ENCODE results near the gene ZBTB22. TPM values are rescaled to one million over a fixed set of nuclear protein-coding genes. Genes with fewer than 3 reads are reported as not detected.

The ZBTB22 gene
- total RNA-seq, 6 experiments from 2014 or later, result 15.2 to 19.9 (median 17.0) TPM

DNA sequence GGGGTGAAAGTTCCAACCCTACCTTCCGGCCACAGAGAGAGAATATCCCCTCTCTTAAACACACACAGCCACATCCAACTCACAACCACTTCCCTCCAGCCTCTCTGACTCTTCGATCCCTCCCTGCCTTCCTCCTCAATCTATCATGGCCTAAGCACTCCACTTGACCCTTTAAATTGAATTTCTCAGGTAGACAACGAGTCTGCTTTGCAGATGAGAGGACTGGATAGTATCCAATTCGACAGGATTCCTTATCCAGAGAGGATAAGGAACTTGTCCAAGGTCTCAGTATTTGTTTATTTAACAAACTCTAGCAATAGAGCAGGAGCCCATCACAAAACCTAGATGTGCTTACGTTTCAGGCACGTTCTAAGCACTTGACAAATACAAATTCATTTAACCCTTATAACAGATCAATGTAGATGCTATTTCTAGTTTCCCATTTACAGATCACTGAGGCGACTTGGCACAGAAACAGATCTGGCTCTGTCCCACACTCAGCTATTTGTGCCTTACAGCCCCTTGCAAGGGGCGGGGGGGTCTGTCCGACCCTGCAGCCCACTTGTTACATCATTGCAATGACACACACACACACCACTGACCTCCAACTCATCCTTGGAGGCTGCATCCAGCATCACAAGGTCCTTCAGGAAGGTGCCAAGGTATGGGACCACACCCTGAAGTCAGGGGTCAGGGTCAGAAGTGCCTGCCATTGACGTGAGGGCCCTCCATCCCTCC, 23.3 kb downstream of the ZBTB22 start:
- no peak overlapping the region for H3K4me3 Mint-ChIP-seq
- peaks cover 7% of the 10 kb centered on the region for H3K27me3 Mint-ChIP-seq (ENCODE audit: insufficient read depth)
- peaks cover 21% of the 10 kb centered on the region for H3K36me3 Mint-ChIP-seq (ENCODE audit: low read depth)
- peak overlapping the region; percentile 4; the same call in 1 of the 2 replicates for H3K27ac Mint-ChIP-seq
- DNase-seq, result no peak
- TF ChIP-seq, protein P1, sequence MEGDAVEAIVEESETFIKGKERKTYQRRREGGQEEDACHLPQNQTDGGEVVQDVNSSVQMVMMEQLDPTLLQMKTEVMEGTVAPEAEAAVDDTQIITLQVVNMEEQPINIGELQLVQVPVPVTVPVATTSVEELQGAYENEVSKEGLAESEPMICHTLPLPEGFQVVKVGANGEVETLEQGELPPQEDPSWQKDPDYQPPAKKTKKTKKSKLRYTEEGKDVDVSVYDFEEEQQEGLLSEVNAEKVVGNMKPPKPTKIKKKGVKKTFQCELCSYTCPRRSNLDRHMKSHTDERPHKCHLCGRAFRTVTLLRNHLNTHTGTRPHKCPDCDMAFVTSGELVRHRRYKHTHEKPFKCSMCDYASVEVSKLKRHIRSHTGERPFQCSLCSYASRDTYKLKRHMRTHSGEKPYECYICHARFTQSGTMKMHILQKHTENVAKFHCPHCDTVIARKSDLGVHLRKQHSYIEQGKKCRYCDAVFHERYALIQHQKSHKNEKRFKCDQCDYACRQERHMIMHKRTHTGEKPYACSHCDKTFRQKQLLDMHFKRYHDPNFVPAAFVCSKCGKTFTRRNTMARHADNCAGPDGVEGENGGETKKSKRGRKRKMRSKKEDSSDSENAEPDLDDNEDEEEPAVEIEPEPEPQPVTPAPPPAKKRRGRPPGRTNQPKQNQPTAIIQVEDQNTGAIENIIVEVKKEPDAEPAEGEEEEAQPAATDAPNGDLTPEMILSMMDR (IDR thresholded peaks at IDR 0.05), result no peak
- H3K4me1 Mint-ChIP-seq (ENCODE audit: low read depth), result peaks cover 35% of the 10 kb centered on the region
- peaks cover 4% of the 10 kb centered on the region for H3K9me3 Mint-ChIP-seq

DNA sequence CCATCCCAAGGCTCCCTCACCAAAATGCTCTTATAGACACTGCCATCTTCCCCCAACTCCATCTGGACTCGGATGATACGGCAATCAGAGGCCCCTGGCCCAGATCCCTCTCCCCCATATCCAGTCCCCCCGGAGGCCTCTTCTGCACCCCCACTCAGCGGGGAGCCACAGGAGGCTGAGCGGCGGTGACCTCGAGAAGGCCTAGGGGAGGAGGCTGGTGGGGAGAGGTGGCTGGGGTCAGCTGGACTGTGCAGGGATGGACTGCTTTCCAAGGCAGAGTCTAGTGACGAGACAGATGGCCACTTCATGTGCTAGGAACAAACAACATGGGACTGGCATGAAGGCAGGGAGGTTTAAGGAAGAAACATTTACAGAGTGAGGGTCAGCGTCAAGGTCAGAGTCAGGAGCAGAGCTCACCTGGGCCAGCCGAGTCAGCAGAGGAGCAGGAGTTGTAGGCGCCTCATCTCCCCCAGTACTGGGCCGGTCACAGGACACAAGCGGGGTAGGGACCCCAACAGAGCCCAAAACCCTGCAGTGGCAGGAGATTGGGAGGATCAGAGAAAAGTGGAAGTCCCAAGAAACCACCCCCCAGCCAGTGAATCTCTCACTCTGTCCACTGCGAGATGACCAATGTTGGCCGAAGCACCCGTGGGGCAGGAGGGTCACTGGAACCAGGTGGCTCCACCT, 24.4 kb downstream of the ZBTB22 start:
- H3K9me3 Mint-ChIP-seq, result peaks cover 3% of the 10 kb centered on the region
- peak overlapping the region; percentile 40 for H3K27ac Mint-ChIP-seq
- H3K4me3 Mint-ChIP-seq, result no peak overlapping the region
- H3K27me3 Mint-ChIP-seq (ENCODE audit: insufficient read depth), result peaks cover 3% of the 10 kb centered on the region
- peaks cover 32% of the 10 kb centered on the region for H3K36me3 Mint-ChIP-seq (ENCODE audit: low read depth)
- H3K4me1 Mint-ChIP-seq (ENCODE audit: low read depth), result peaks cover 40% of the 10 kb centered on the region
- TF ChIP-seq, protein P1 (IDR thresholded peaks at IDR 0.05), result no peak
- DNase-seq, result no peak

DNA sequence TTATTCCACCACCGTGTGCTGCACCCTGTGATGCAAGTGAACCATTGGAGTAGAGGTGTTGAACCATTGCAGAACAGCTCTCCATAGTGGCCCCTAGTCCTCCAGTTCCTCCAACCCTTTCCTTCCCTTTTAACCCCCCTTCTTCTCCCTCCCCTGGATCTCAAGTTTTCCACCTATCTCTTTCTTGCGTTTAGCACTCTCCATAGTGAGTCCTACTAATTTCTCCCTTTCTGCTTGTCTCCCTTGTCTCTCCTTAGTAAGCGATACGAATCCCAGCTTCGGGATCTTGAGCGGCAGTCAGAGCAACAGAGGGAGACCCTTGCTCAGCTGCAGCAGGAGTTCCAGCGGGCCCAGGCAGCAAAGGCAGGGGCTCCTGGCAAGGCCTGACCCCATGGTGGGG, 27.1 kb downstream of the ZBTB22 start:
- no peak for DNase-seq
- Mint-ChIP-seq H3K27ac (peak overlapping the region; percentile 82; the same call in 1 of the 2 replicates), H3K27me3 (ENCODE audit: insufficient read depth) (no peaks in the 10 kb centered on the region; the same call in 1 of the 2 replicates), H3K9me3 (no peaks in the 10 kb centered on the region), H3K4me1 (ENCODE audit: low read depth) (peaks cover 42% of the 10 kb centered on the region), H3K36me3 (ENCODE audit: low read depth) (peaks cover 46% of the 10 kb centered on the region), H3K4me3 (peak overlapping the region; percentile 94)
- TF ChIP-seq, protein P1 (IDR thresholded peaks at IDR 0.05), result no peak

DNA sequence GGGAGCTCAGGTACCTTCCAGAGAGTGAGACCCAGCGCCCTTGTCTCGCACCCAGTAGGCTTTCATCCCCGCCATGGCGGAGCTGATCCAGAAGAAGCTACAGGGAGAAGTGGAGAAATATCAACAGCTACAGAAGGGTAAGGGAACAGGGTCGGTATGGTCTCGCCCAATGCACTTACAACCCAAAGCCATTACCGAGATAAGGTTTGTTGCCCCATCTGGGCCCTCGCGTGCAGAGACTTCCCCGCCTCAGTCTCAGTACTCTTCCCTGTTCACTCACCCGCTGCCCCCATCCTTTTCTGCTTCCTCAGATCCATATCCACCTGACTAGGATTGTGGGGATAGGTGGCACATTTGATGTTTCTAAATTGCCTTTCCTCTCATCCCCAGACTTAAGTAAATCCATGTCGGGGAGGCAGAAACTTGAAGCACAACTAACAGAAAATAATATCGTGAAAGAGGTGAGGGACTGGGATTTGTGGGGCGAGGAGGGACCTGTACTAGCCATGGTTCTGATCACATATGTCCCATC, 27.7 kb downstream of the ZBTB22 start:
- no peak for DNase-seq
- Mint-ChIP-seq H3K4me3 (peak overlapping the region; percentile 94), H3K9me3 (no peaks in the 10 kb centered on the region), H3K27ac (peak overlapping the region; percentile 82), H3K4me1 (ENCODE audit: low read depth) (peaks cover 42% of the 10 kb centered on the region), H3K27me3 (ENCODE audit: insufficient read depth) (no peaks in the 10 kb centered on the region; the same call in 1 of the 2 replicates), H3K36me3 (ENCODE audit: low read depth) (peaks cover 46% of the 10 kb centered on the region)
- TF ChIP-seq, protein P1 (IDR thresholded peaks at IDR 0.05), result no peak

DNA sequence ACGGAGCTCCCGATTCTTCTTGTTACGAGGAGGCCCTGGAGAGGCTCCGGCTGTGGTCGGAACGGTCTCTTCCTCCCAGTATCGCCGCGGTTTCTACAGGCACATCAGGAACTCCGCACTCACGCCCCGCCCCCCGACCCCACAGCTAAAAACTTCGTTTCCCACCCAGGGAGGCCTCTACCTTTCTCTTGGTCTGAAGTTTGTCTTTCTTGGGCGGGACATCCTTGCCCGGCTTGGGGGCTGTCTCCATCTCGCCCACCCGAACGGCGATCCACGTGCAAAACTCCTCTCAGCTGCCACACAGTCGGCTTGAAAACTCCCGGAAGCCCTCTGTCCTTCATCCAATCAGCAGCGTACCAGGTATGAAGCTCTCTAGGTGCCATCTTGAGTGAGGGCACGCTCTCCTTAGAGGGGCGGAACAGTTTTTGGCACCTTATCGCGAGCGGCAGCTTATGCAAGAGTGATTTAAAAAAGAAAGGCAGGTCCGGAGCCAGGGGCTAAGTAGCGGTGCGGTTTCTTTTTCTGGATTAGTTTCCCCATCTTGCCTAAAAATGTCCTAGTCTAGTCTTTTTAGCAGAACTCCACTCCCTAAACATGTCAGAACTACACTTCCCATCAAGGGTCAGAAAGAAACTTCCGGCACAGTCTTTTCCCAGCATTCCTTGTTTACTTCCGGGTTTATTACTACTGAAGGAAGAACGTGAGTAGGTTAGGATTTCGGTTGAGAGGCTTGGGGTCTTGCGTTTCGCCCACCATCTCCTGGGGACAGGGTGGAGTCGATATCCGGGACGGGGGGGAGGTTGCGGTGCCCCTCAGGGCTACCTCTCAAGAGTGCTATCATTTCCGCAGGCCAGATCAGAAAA, 28.4 kb downstream of the ZBTB22 start, which contains the start of the genes PFDN6 and WDR46:
Gene PFDN6 (plus strand): TSS at position 681 of the 863 bp plus-strand sequence. CDS start 256 bp downstream, outside the sequence.
Gene WDR46 (minus strand): TSS at position 319 of the 863 bp plus-strand sequence. CDS start 69 bp downstream, at position 250.
- H3K27me3 Mint-ChIP-seq (ENCODE audit: insufficient read depth), result no peaks in the 10 kb centered on the region; the same call in 1 of the 2 replicates
- H3K9me3 Mint-ChIP-seq, result no peaks in the 10 kb centered on the region
- H3K27ac Mint-ChIP-seq, result peak within 1 kb of the TSS; percentile 82

More for the DNA sequence above, 28.4 kb downstream of the ZBTB22 start, which contains the start of the genes PFDN6 and WDR46:
- peaks cover 46% of the 10 kb centered on the region for H3K36me3 Mint-ChIP-seq (ENCODE audit: low read depth)
- DNase-seq, result peak; percentile 85
- peak within 1 kb of the TSS; percentile 94 for H3K4me3 Mint-ChIP-seq
- peaks cover 42% of the 10 kb centered on the region for H3K4me1 Mint-ChIP-seq (ENCODE audit: low read depth)
- TF ChIP-seq, protein P1 (IDR thresholded peaks at IDR 0.05), result no peak
